DND-41 (cell line): Measurements from ENCODE around the gene RASL10B.
"Not testable (repeated sequence)": the region's sequence is repeated elsewhere in the genome, so short reads cannot be mapped to it uniquely, and the experiment has no call there.

Source experiments
- ATAC-seq: fragments of 200-7000 bp; cut with Tn5 transposase; 3 replicates; pipeline ENCODE4 v1.9.1; 2021; ENCODE audit warnings: low read depth; ENCODE audit not compliant: insufficient read depth
- DNase-seq: peaks from one replicate; pipeline ENCODE4 v3.0.0-alpha.2; 2020
- H2AFZ ChIP-seq: 2 replicates; pipeline ENCODE4 v1.6.0; 2012; ENCODE audit warnings: low read depth, low read length
- H3K27ac ChIP-seq: 2 replicates; pipeline ENCODE4 v1.5.1; 2012; ENCODE audit warnings: low read length, inconsistent platforms
- H3K27me3 ChIP-seq: fragments of 200-600 bp; sonication (generic); 2 replicates; pipeline ENCODE4 v1.6.0; 2012; ENCODE audit warnings: low read length, mild to moderate bottlenecking, inconsistent platforms; ENCODE audit not compliant: insufficient read depth, poor library complexity
- H3K36me3 ChIP-seq: 2 replicates; pipeline ENCODE4 v1.5.1; 2012; ENCODE audit warnings: low read length, inconsistent platforms; ENCODE audit not compliant: insufficient read depth
- H3K4me1 ChIP-seq: 2 replicates; pipeline ENCODE4 v1.5.1; 2012; ENCODE audit warnings: mild to moderate bottlenecking, low read length; ENCODE audit not compliant: insufficient read depth
- H3K4me2 ChIP-seq: 2 replicates; pipeline ENCODE4 v1.6.0; 2012; ENCODE audit warnings: mild to moderate bottlenecking, moderate library complexity, low read length, inconsistent platforms; ENCODE audit not compliant: insufficient read depth
- H3K4me3 ChIP-seq, 2 experiments: fragments of 200-600 bp in 1 of 2; shearing (Covaris generic) in 1 of 2; 2 replicates each; pipeline ENCODE4 v1.5.1; 2012 to 2016; ENCODE audit warnings: inconsistent platforms in 2 of 2, low read length in 2 of 2, mild to moderate bottlenecking in 2 of 2, low read depth in 1 of 2, moderate library complexity in 1 of 2
- H3K79me2 ChIP-seq: 2 replicates; pipeline ENCODE4 v1.6.0; 2012; ENCODE audit warnings: low read length, inconsistent platforms; ENCODE audit not compliant: insufficient read depth
- H3K9ac ChIP-seq: 2 replicates; pipeline ENCODE4 v1.6.0; 2012; ENCODE audit warnings: low read depth, mild to moderate bottlenecking, inconsistent platforms, low read length, moderate library complexity
- H3K9me3 ChIP-seq: 2 replicates; pipeline ENCODE4 v1.5.1; 2012; ENCODE audit warnings: low read length, moderate library complexity, mild to moderate bottlenecking, inconsistent platforms; ENCODE audit not compliant: insufficient read depth, severe bottlenecking
- H4K20me1 ChIP-seq: 2 replicates; pipeline ENCODE4 v1.6.0; 2012; ENCODE audit warnings: low read length; ENCODE audit not compliant: insufficient read depth
- CTCF ChIP-seq: IDR thresholded peaks from 2 replicates; pipeline ENCODE4 v1.5.1; 2012; ENCODE audit warnings: borderline replicate concordance, low read length, moderate library complexity, mild to moderate bottlenecking; ENCODE audit not compliant: poor library complexity, severe bottlenecking; ENCODE audit errors: extremely low read depth
- EZH2 ChIP-seq: IDR thresholded peaks from 3 replicates; pipeline ENCODE4 v1.6.1; 2012; ENCODE audit warnings: borderline replicate concordance, low read depth, mild to moderate bottlenecking, moderate library complexity, low read length, inconsistent platforms; ENCODE audit not compliant: severe bottlenecking

Gene RASL10B

DNA sequence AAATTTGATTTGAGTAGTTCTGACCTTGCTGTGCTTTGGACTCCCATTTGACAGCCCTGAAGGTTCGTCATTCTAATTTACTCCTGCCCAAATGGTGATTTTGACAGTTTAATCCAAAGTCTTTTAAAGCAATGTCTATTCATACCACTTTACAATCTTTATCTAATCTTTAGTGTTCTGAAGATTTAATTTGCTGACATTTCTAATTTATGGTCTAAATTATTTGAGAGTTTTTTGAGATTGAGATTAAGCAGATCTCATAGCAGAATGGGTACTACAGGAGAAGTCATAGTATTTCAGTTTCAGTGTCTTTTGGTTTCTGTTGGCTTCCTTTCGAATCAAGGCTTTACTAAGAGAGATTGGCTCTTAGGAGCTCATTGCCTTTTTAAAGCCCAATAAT is 32.6 kb upstream of the RASL10B start:
- H3K79me2 ChIP-seq: no peaks in the 10 kb centered on the region
- no peak overlapping the region for H3K9ac ChIP-seq
- ATAC-seq (no peak), DNase-seq (no peak)
- peaks cover 44% of the 10 kb centered on the region for H3K36me3 ChIP-seq
- H3K4me2 ChIP-seq: no peak overlapping the region
- no peak for TF ChIP-seq CTCF
- no peak for TF ChIP-seq EZH2
- H2AFZ ChIP-seq: no peak overlapping the region
- H3K4me1 ChIP-seq: no peaks in the 10 kb centered on the region
- H3K27me3 ChIP-seq: no peaks in the 10 kb centered on the region
- H3K27ac ChIP-seq: no peak overlapping the region
- no peak overlapping the region for H3K4me3 ChIP-seq
- H4K20me1 ChIP-seq: no peaks in the 10 kb centered on the region
- no peaks in the 10 kb centered on the region for H3K9me3 ChIP-seq

DNA sequence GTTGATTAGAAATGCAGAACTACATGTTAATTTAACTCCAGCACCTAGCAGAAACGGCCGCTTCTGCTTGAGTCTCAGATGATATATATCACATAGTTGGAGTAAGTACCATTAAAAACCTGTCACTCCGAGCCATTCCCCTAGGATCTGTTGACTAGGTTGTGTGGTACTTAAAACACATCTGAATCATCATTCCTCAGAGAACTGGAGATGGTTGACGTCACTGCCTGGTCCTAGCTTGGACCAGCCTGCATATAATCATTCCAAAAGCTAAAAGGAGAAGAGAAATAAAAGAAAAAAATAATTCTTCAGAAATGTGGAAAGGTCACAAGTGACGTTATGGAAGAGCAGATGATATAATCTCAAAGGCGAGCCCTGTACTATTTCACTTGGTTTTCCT is 31.3 kb upstream of the RASL10B start:
- no peaks in the 10 kb centered on the region; the same call in 1 of the 2 replicates for H4K20me1 ChIP-seq
- no peak for DNase-seq
- no peaks in the 10 kb centered on the region for H3K79me2 ChIP-seq
- no peak overlapping the region for H3K4me2 ChIP-seq
- H3K27ac ChIP-seq: no peak overlapping the region
- no peak for ATAC-seq
- H2AFZ ChIP-seq: no peak overlapping the region
- no peaks in the 10 kb centered on the region for H3K4me1 ChIP-seq
- H3K36me3 ChIP-seq: peaks cover 31% of the 10 kb centered on the region; the same call in 1 of the 2 replicates
- H3K9ac ChIP-seq: no peak overlapping the region
- H3K9me3 ChIP-seq: no peaks in the 10 kb centered on the region
- TF ChIP-seq CTCF (no peak), EZH2 (no peak)
- no peak overlapping the region for H3K4me3 ChIP-seq
- H3K27me3 ChIP-seq: no peaks in the 10 kb centered on the region

- H3K27ac ChIP-seq: no peak overlapping the region
- no peaks in the 10 kb centered on the region for H3K79me2 ChIP-seq
- no peaks in the 10 kb centered on the region; the same call in 1 of the 2 replicates for H4K20me1 ChIP-seq
- no peak overlapping the region for H2AFZ ChIP-seq
- H3K9me3 ChIP-seq: no peaks in the 10 kb centered on the region
- peaks cover 18% of the 10 kb centered on the region; the same call in 1 of the 2 replicates for H3K36me3 ChIP-seq
- no peak overlapping the region for H3K4me3 ChIP-seq
- DNase-seq: no peak
- H3K9ac ChIP-seq: no peak overlapping the region
- no peak for ATAC-seq
- no peak for TF ChIP-seq CTCF
- TF ChIP-seq EZH2: no peak
- no peak overlapping the region for H3K4me2 ChIP-seq
- H3K4me1 ChIP-seq: no peaks in the 10 kb centered on the region
- no peaks in the 10 kb centered on the region for H3K27me3 ChIP-seq
Observed at GRCh38 chr17:35701491-35701890, 29.9 kb upstream of the RASL10B start.

DNA sequence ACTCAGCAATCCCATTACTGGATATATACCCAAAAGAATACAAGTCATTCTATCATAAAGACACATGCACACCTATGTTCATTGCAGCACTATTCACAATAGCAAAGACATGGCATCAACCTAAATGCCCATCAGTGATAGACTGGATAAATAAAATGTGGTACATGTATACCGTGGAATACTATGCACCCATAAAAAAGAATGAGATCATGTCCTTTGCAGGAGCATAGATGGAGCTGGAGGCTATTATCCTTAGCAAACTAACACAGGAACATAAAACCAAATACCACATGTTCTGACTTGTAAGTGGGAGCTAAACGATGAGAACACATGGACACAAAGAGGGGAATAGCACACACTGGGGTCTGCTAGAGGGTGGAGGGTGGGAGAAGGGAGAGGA is 28.1 kb upstream of the RASL10B start:
- not testable (repeated sequence) for H3K27ac ChIP-seq, H2AFZ ChIP-seq, H3K9ac ChIP-seq, H3K4me1 ChIP-seq, H3K27me3 ChIP-seq, DNase-seq, H3K79me2 ChIP-seq, ATAC-seq, H3K9me3 ChIP-seq, H3K4me3 ChIP-seq, H4K20me1 ChIP-seq, H3K4me2 ChIP-seq
- peaks cover 19% of the 10 kb centered on the region; the same call in 1 of the 2 replicates for H3K36me3 ChIP-seq
